Measurements from ENCODE around the gene KRT7. TPM values are rescaled to one million over a fixed set of nuclear protein-coding genes. Genes with fewer than 3 reads are reported as not detected.

KRT7 gene
- total and polyA plus RNA-seq, 9 donors: 0.31 to 7.1 (median 1.2) TPM

DNA sequence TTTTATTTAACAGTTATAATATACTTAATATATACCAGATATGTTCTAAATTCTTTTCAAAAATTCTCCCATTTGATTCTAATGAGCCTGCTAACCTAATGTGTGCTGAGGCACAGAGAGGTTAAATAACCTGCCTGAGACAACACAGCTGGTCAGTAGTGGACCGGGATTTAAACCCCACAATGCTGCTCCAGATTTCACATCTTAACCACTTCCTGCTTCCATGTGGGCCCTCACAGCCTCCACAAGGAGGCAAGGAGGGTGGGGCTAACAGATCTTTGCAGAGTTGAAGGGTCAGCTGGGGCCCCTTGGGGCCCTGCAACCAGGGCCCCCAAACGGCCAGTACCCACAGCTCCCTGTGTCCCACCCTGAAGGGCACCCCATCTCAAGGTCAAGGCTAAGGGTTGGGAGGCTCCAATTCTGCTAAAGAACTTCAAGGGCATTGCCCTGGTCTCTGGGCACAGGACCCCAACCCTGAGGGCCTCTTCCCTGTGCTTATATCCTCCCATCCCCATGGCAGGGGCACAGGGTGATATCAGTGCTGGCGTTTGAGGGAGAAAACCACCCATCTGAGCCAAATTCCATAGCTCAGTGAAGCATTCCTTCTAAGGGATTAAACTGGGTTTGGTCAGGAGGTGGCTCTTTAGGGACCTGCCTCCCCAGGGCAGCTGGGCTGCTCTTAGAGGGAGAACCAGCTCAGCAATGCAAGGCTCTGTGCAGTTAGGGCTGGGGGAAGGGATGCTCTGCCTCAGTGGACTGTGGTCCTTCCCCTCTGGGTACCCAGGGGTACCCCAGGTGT, 43.5 kb upstream of the KRT7 start:
- H3K27ac ChIP-seq (ENCODE audit: low read length): no peak overlapping the region

DNA sequence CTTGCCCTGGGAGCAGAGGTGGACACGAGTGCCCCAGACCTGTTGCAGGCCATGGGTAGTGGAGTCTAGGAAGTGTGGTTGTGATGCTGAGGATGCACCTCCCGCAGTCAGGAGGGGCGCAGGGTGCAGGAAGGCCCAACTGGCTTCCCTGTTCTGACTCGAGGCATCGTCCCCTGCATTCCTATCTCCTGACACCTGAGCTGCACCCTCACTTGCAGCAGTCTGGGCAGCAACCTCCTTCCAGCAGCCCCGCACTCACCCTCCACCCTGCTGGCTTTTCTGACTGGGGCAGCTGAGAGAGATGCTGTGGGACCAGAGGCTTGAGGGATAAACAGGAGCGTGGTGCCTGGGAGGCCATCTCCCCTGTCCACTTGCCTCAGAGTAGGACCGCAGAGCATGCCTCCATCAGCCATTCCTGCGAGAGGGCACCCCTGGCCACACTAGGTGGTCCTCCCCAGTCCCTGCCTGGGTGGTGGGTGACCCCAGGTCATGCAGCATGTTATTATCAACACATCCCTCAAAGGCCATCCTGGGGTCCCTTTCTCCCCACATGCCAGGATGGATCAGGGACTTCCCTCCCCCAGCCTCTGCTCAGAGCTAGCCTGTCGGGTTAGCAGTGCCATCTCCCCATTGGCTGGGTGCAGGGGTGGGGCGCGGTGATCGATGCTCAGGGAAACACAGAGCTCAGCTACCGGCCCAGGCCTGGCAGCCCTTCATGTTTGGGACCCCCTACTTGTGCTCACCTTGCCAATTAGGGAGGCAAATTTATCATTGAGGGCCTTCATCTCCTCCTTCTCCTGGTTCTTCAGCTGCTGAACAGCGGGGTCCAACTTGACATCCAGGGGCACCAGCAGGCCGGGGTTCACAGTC, 41.9 kb upstream of the KRT7 start:
- WGBS (ENCODE audit: insufficient coverage): 62% methylated on average over 11 of the region's 16 CpGs
- Histone ChIP-seq H3K36me3 (ENCODE audit: control insufficient read depth, insufficient read depth, low read length) (no peaks in the 10 kb centered on the region), H3K9me3 (replicated peaks; ENCODE audit: control insufficient read depth, low read depth, low read length) (no peaks in the 10 kb centered on the region), H3K27me3 (ENCODE audit: control insufficient read depth, insufficient read depth, low read length) (no peaks in the 10 kb centered on the region), H3K4me3 (ENCODE audit: low read length) (no peak overlapping the region), H3K4me1 (ENCODE audit: control insufficient read depth, insufficient read depth, low read length) (peaks cover 65% of the 10 kb centered on the region), H3K27ac (ENCODE audit: low read length) (peak overlapping the region; percentile 88)
- no peak for DNase-seq

More for the DNA sequence above, 43.5 kb upstream of the KRT7 start:
- H3K4me1 ChIP-seq (ENCODE audit: control insufficient read depth, insufficient read depth, low read length): peaks cover 54% of the 10 kb centered on the region
- no peaks in the 10 kb centered on the region for H3K36me3 ChIP-seq (ENCODE audit: control insufficient read depth, insufficient read depth, low read length)
- no peaks in the 10 kb centered on the region for H3K27me3 ChIP-seq (ENCODE audit: control insufficient read depth, insufficient read depth, low read length)
- DNase-seq: no peak
- WGBS (ENCODE audit: insufficient coverage): no CpG with 5 or more reads among the region's 3 CpGs
- no peak overlapping the region for H3K4me3 ChIP-seq (ENCODE audit: low read length)
- H3K9me3 ChIP-seq (replicated peaks; ENCODE audit: control insufficient read depth, low read depth, low read length): no peaks in the 10 kb centered on the region

DNA sequence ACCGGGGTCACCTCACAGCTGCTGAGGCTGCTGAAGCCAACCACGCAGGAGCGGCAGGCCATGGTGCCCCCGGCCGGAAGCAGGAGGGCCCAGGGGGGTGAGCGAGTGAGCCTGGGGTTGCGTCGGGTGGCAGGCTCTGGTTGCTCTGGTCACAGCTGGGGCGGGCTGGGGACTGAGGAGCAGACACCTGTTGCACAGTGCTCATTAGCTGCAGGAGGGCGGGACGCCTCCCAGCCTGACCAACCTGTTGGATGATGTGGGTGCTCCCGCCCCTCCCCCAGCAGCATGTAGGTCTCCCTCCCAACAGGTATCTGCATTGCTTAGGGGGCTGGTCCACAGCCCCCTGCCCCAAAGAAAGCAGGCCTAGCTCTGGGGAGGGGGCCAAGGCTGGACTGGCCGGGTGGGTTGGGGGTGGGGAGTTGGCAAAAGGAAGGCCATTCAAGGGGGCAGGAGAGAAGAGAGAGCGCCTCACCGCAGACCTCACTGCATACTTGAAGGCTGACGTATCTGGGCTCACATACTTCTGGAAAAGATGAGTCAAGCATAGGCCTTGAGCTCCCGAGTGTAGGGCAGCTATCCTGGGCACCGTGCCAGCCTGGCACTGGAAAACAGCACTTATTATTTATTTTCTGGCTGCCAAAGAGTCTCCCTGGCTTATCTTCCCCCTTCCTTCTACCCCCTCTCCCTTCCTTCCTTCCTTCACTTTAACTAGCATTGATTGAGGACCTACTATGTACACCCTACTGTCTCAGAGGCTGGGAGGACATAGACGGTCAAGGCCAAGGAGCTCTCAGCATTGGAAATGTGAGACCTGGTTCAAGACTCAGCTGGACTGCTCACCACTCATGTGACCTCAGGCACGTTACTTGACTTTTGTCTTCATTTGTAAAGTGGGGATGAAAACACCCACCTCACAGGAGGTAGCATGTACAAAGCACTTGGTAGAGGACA, 40.9 kb upstream of the KRT7 start, which contains the start of gene KRT80:
Gene KRT80 (minus strand): TSS at position 174 of the 951 bp plus-strand sequence. CDS start 112 bp downstream, at position 62.
- peak; percentile 92 for DNase-seq
- H3K9me3 ChIP-seq (replicated peaks; ENCODE audit: control insufficient read depth, low read depth, low read length): no peaks in the 10 kb centered on the region
- H3K27me3 ChIP-seq (ENCODE audit: control insufficient read depth, insufficient read depth, low read length): no peaks in the 10 kb centered on the region
- 49% methylated on average over 10 of the region's 20 CpGs for WGBS (ENCODE audit: insufficient coverage)
- H3K36me3 ChIP-seq (ENCODE audit: control insufficient read depth, insufficient read depth, low read length): no peaks in the 10 kb centered on the region
- H3K4me1 ChIP-seq (ENCODE audit: control insufficient read depth, insufficient read depth, low read length): peaks cover 63% of the 10 kb centered on the region
- no peak within 1 kb of the TSS for H3K4me3 ChIP-seq (ENCODE audit: low read length)
- peak within 1 kb of the TSS; percentile 88 for H3K27ac ChIP-seq (ENCODE audit: low read length)

DNA sequence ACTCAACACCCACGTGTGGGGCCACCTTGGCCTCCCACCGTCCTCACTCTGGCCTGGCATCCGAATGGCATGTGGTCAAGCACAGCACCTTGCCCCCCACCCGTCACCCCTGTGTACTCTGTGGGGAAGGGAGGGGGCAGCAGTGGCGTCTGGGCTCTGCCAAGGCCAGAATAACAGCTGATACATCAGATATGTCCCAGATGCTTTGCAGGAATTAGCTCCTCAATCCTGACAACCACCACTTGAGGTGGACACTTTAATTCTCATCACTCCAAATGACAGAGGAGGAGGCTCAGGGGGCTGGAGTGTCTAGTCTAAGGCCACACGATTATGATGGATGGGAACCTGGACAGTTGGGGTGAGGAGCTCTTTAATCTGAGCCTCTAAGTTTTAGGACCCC, 39.5 kb upstream of the KRT7 start:
- no peak for DNase-seq
- Histone ChIP-seq H3K4me3 (ENCODE audit: low read length) (no peak overlapping the region), H3K4me1 (ENCODE audit: control insufficient read depth, insufficient read depth, low read length) (peaks cover 76% of the 10 kb centered on the region), H3K27ac (ENCODE audit: low read length) (peak overlapping the region; percentile 88), H3K27me3 (ENCODE audit: control insufficient read depth, insufficient read depth, low read length) (no peaks in the 10 kb centered on the region), H3K36me3 (ENCODE audit: control insufficient read depth, insufficient read depth, low read length) (no peaks in the 10 kb centered on the region), H3K9me3 (replicated peaks; ENCODE audit: control insufficient read depth, low read depth, low read length) (no peaks in the 10 kb centered on the region)
- 76% methylated on average over 4 of the region's 6 CpGs for WGBS (ENCODE audit: insufficient coverage)

DNA sequence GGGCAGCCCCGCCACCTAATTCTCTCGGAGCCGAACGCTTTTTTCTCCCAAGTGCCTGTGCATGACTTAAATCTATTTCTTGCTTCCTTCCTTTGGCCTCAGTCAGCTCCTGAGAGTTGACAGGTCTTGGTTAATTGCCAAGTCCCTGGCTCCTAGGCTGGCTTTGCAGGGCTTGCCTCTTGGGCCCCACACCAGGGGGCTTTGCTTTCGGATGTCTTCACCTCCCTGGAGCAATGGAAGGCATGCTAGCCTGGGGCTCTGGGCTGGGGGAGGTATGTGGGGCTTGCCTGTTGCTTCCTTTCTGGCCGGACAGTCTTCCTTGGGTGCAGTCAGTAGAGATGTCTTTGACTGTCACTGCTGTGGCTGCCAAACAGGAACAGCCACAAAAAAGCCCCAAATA, 39.1 kb upstream of the KRT7 start:
- Histone ChIP-seq H3K4me1 (ENCODE audit: control insufficient read depth, insufficient read depth, low read length) (peaks cover 80% of the 10 kb centered on the region), H3K9me3 (replicated peaks; ENCODE audit: control insufficient read depth, low read depth, low read length) (no peaks in the 10 kb centered on the region), H3K36me3 (ENCODE audit: control insufficient read depth, insufficient read depth, low read length) (no peaks in the 10 kb centered on the region), H3K4me3 (ENCODE audit: low read length) (no peak overlapping the region), H3K27me3 (ENCODE audit: control insufficient read depth, insufficient read depth, low read length) (no peaks in the 10 kb centered on the region), H3K27ac (ENCODE audit: low read length) (peak overlapping the region; percentile 88)
- 28% methylated on average over 5 of the region's 6 CpGs for WGBS (ENCODE audit: insufficient coverage)
- DNase-seq: peak; percentile 56

DNA sequence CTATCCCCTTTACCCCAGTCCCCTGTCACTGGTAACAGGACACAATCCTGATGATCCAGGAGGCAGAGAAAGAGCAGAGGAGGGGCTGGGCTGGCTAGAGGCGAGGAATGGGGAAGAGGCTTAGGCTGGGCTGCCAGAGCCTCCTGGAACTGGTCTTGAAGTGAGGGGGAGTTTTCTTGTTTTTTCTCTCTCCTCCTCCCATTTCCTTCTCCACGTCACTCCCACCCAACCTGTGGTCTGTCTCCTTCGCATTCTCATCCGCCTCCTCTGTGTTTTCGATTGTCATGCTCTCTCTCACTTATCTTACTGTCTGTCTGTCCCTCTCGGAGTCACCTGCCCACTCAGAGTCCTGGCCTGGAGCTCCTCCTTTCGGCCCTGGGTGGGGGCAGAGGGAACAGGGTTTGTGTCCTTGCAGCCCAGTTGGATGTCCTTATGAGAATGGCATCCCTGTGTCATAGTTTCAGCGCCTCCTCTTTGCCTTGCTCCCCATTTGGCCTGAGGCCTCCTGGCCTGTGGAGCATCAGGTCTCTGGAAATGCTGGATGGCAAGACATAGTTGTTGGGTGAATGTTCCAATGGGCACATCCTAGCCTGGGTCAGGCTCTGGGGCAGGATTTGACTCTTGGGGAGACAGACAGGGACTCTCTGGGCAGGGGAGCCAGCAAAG, 37.8 kb upstream of the KRT7 start:
- Histone ChIP-seq H3K27ac (ENCODE audit: low read length) (no peak overlapping the region), H3K27me3 (ENCODE audit: control insufficient read depth, insufficient read depth, low read length) (peaks cover 2% of the 10 kb centered on the region), H3K4me3 (ENCODE audit: low read length) (no peak overlapping the region), H3K9me3 (replicated peaks; ENCODE audit: control insufficient read depth, low read depth, low read length) (no peaks in the 10 kb centered on the region), H3K4me1 (ENCODE audit: control insufficient read depth, insufficient read depth, low read length) (peaks cover 84% of the 10 kb centered on the region), H3K36me3 (ENCODE audit: control insufficient read depth, insufficient read depth, low read length) (no peaks in the 10 kb centered on the region)
- no peak for DNase-seq
- 57% methylated on average over 4 of the region's 8 CpGs for WGBS (ENCODE audit: insufficient coverage)

DNA sequence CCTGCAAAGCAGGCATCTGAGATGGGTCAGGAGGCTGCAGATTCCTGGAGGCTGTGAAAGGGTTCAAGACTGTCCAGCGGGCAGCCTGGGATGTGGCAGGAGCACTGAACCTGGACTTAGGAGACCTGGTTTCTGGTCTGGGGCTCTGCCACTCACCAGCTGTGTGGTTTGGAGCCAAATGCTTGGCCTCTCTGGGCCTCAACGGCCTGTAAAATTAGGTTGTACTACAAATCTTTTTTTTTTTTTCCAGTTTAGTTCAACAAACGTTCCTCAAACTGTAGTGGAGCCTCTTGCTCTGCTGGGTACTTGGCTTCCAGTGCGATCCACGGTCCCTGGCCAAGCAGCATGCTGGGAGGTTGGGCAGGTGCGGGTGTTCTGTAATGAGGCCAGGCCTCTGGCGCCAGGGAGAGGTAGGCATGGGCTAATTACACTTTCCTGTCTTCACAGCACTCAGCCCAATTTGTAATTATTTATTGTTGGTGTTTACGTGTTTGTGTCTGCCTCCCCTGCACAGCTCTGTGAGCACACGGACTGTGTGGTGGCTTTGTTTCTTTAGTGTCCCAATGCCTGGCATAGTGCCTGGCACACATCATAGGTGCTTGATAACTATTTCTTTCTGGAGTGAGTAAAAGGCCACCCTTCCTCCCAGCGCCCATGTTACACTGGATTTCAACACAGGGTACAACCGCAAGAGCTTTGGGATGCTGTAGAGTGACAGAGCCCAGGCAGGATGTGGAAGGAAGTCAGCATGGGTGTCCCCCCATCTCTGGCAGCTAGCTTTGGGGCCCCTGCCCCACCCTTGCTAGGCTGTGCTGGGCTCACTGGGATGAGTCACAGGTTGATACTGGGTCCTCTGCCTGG, 35.4 kb upstream of the KRT7 start:
- no peak for DNase-seq
- no peak overlapping the region for H3K27ac ChIP-seq (ENCODE audit: low read length)
- H3K36me3 ChIP-seq (ENCODE audit: control insufficient read depth, insufficient read depth, low read length): no peaks in the 10 kb centered on the region
- 83% methylated on average over 2 of the region's 11 CpGs for WGBS (ENCODE audit: insufficient coverage)
- peaks cover 6% of the 10 kb centered on the region for H3K27me3 ChIP-seq (ENCODE audit: control insufficient read depth, insufficient read depth, low read length)
- peaks cover 84% of the 10 kb centered on the region for H3K4me1 ChIP-seq (ENCODE audit: control insufficient read depth, insufficient read depth, low read length)
- no peaks in the 10 kb centered on the region for H3K9me3 ChIP-seq (replicated peaks; ENCODE audit: control insufficient read depth, low read depth, low read length)
- no peak overlapping the region for H3K4me3 ChIP-seq (ENCODE audit: low read length)

DNA sequence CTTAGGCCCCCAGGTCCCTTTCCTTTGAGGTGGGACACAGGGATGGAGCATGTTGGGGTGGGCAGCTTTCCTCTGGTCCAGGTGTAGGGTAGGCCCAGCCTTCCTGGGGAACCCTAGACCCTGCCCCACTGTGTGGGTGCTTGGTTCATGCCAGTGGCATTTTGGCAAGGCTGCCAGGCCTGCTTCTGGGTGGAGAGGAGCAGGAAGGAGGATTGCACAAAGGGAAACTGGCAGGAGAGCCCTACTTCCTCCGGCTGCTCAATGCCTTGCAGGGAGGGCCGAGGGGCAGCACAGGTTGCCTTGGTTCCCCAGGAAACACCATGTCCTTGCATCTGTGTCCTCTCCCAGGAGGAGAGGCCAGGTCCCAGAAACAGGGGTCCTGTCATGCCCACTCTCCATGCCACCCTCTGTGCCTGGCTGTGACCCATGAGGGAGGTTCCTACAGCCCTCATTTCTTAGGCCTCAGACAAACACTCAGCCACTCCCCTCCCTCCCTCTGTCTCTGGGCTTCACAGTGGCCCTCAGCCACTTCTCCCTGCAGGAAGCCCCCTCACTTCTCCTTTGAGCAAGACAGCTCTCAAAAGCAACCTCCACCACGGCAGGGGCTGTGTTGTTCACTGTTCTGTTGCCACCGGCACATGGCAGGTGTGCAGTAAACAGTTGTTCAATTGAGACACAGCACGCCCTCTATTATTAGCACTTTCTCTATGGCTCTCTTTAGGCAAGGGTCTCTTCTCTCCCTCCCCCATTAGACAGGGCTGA, 34.4 kb upstream of the KRT7 start:
- H3K4me1 ChIP-seq (ENCODE audit: control insufficient read depth, insufficient read depth, low read length): peaks cover 84% of the 10 kb centered on the region
- 55% methylated on average over 2 of the region's 5 CpGs for WGBS (ENCODE audit: insufficient coverage)
- H3K9me3 ChIP-seq (replicated peaks; ENCODE audit: control insufficient read depth, low read depth, low read length): no peaks in the 10 kb centered on the region
- DNase-seq: no peak
- no peak overlapping the region for H3K4me3 ChIP-seq (ENCODE audit: low read length)
- H3K36me3 ChIP-seq (ENCODE audit: control insufficient read depth, insufficient read depth, low read length): no peaks in the 10 kb centered on the region
- H3K27me3 ChIP-seq (ENCODE audit: control insufficient read depth, insufficient read depth, low read length): peaks cover 8% of the 10 kb centered on the region
- peak overlapping the region; percentile 76 for H3K27ac ChIP-seq (ENCODE audit: low read length)
